WTC11 (cell line): ENCODE measurements around the gene GALNT18. TPM values are rescaled to one million over a fixed set of nuclear protein-coding genes. Genes with fewer than 3 reads are reported as not detected.

Experiments
- ATAC-seq: fragments of 200-7000 bp; cut with Tn5 transposase; 2 replicates; pipeline ENCODE4 v1.10.0; 2021; ENCODE audit warnings: mild to moderate bottlenecking, moderate library complexity
- CTCF ChIA-PET: fragments of 300-600 bp; sonication (Branson Sonifier 250); formaldehyde crosslinking; loops from one replicate; lab custom pipeline; 2021; ENCODE audit warnings: antibody characterized with exemption; lab: Charles Lee
- POLR2A ChIA-PET: fragments of 350-600 bp; sonication (Branson Sonifier 250); formaldehyde crosslinking; loops from one replicate; lab custom pipeline; 2021; ENCODE audit warnings: antibody characterized with exemption; lab: Charles Lee
- DNase-seq: peaks from one replicate; pipeline ENCODE4 v3.0.0; 2021; ENCODE audit warnings: low spot score
- H3K27ac Mint-ChIP-seq: 2 replicates; pipeline ENCODE4 v1.8.0; 2021; ENCODE audit warnings: mixed read lengths
- H3K27me3 Mint-ChIP-seq: 2 replicates; pipeline ENCODE4 v1.8.0; 2021; ENCODE audit warnings: low read depth, mild to moderate bottlenecking, moderate library complexity, mixed read lengths
- H3K36me3 Mint-ChIP-seq: 2 replicates; pipeline ENCODE4 v1.8.0; 2021; ENCODE audit warnings: mixed read lengths
- H3K4me1 Mint-ChIP-seq: 2 replicates; pipeline ENCODE4 v1.8.0; 2022; ENCODE audit warnings: mixed read lengths
- H3K4me3 Mint-ChIP-seq: 2 replicates; pipeline ENCODE4 v1.8.0; 2021; ENCODE audit warnings: mild to moderate bottlenecking, moderate library complexity, mixed read lengths
- H3K9me3 Mint-ChIP-seq: 2 replicates; pipeline ENCODE4 v1.8.0; 2021; ENCODE audit warnings: mixed read lengths
- AR ChIP-seq: fragments of 250-450 bp; sonication (Bioruptor Pico); IDR thresholded peaks from 2 replicates; pipeline ENCODE4 v1.9.0; 2021; ENCODE audit warnings: mild to moderate bottlenecking
- ATF1 ChIP-seq: sonication (generic); formaldehyde crosslinking; IDR thresholded peaks from 2 replicates; pipeline ENCODE4 v1.8.1; 2023; ENCODE audit warnings: mild to moderate bottlenecking, moderate library complexity, missing genetic modification reagents
- ATF3 ChIP-seq: sonication (generic); formaldehyde crosslinking; conservative IDR thresholded peaks from 2 replicates; pipeline ENCODE4 v1.8.1; 2022; ENCODE audit warnings: mild to moderate bottlenecking, missing genetic modification reagents
- E2F1 ChIP-seq: sonication (generic); formaldehyde crosslinking; IDR thresholded peaks from 2 replicates; pipeline ENCODE4 v1.8.0; 2022; ENCODE audit warnings: mild to moderate bottlenecking, missing genetic modification reagents
- ESRRA ChIP-seq: sonication (generic); formaldehyde crosslinking; IDR thresholded peaks from 2 replicates; pipeline ENCODE4 v1.8.1; 2022; ENCODE audit warnings: mild to moderate bottlenecking, missing genetic modification reagents, borderline replicate concordance
- FOXK1 ChIP-seq: sonication (generic); formaldehyde crosslinking; IDR thresholded peaks from 2 replicates; pipeline ENCODE4 v1.8.0; 2022; ENCODE audit warnings: mild to moderate bottlenecking, moderate library complexity, missing genetic modification reagents
- FOXP4 ChIP-seq: sonication (generic); formaldehyde crosslinking; IDR thresholded peaks from 2 replicates; pipeline ENCODE4 v1.8.0; 2022; ENCODE audit warnings: mild to moderate bottlenecking, missing genetic modification reagents
- NR1H2 ChIP-seq: sonication (generic); formaldehyde crosslinking; IDR thresholded peaks from 2 replicates; pipeline ENCODE4 v1.9.0; 2021; ENCODE audit warnings: mild to moderate bottlenecking, moderate library complexity, missing genetic modification reagents
- PREB ChIP-seq: sonication (generic); formaldehyde crosslinking; IDR thresholded peaks from 2 replicates; pipeline ENCODE4 v1.8.1; 2022; ENCODE audit warnings: mild to moderate bottlenecking, missing genetic modification reagents, moderate library complexity, borderline replicate concordance
- SOX15 ChIP-seq: fragments of 250-450 bp; sonication (Bioruptor Pico); IDR thresholded peaks from 2 replicates; pipeline ENCODE4 v1.9.0; 2021; ENCODE audit warnings: mild to moderate bottlenecking
- STAT6 ChIP-seq: sonication (generic); formaldehyde crosslinking; conservative IDR thresholded peaks from 2 replicates; pipeline ENCODE4 v1.8.1; 2023; ENCODE audit warnings: mild to moderate bottlenecking, low read depth, missing genetic modification reagents, moderate library complexity
- ZNF219 ChIP-seq: sonication (generic); formaldehyde crosslinking; IDR thresholded peaks from 2 replicates; pipeline ENCODE4 v1.8.0; 2023; ENCODE audit warnings: missing genetic modification reagents, mild to moderate bottlenecking, borderline replicate concordance
- ZNF281 ChIP-seq: sonication (generic); formaldehyde crosslinking; IDR thresholded peaks from 2 replicates; pipeline ENCODE4 v1.8.0; 2023; ENCODE audit warnings: mild to moderate bottlenecking, missing genetic modification reagents
- ZNF416 ChIP-seq: fragments of 250-450 bp; sonication (Bioruptor Pico); IDR thresholded peaks from 2 replicates; pipeline ENCODE4 v1.9.0; 2021; ENCODE audit warnings: mild to moderate bottlenecking, inconsistent platforms
- ZNF532 ChIP-seq: fragments of 250-450 bp; sonication (Bioruptor Pico); IDR thresholded peaks from 2 replicates; pipeline ENCODE4 v1.9.0; 2021; ENCODE audit warnings: mild to moderate bottlenecking, borderline replicate concordance
- total RNA-seq: library from RNA; stranded (reverse); gene quantifications from 3 replicates; pipeline ENCODE4 v1.2.3, GENCODE V29; 2021

The GALNT18 gene
- total RNA-seq, 1 experiment from 2014 or later = 5.0 TPM

GRCh38 chr11:11334607-11335006, 287.2 kb downstream of the GALNT18 start:
- Mint-ChIP-seq H3K9me3 (0 out of 2 replicates have a peak, but pooled peaks cover 1% of the 10 kb centered on the region), H3K4me3 (no peak overlapping the region), H3K36me3 (no peaks in the 10 kb centered on the region), H3K4me1 (peaks cover 21% of the 10 kb centered on the region), H3K27me3 (no peaks in the 10 kb centered on the region; the same call in 1 of the 2 replicates), H3K27ac (no peak overlapping the region)
- CTCF ChIA-PET = interaction anchor here (1.0 to 1.9 kb wide), 3 partner anchors 8 to 306 kb away, joined by 3 to 11 read pairs (median 5); no protein-coding TSS in a partner anchor
- POLR2A ChIA-PET = no interaction called here
- no peak for DNase-seq
- ATAC-seq = no peak
- no peak for TF ChIP-seq E2F1 (CRISPR knock-in tag)
- TF ChIP-seq ZNF219 (CRISPR knock-in tag) = no peak
- no peak for TF ChIP-seq PREB (CRISPR knock-in tag)
- TF ChIP-seq FOXP4 (CRISPR knock-in tag) = no peak
- TF ChIP-seq AR (CRISPR knock-in tag) = no peak
- no peak for TF ChIP-seq NR1H2 (CRISPR knock-in tag)
- TF ChIP-seq ATF1 (CRISPR knock-in tag) = no peak
- no peak for TF ChIP-seq ZNF532 (CRISPR knock-in tag)
- no peak for TF ChIP-seq SOX15 (CRISPR knock-in tag)
- no peak for TF ChIP-seq ZNF416 (CRISPR knock-in tag)
- no peak for TF ChIP-seq ZNF281 (CRISPR knock-in tag)
- no peak for TF ChIP-seq FOXK1 (CRISPR knock-in tag)
- TF ChIP-seq ATF3 (CRISPR knock-in tag) = no peak
- TF ChIP-seq ESRRA (CRISPR knock-in tag) = no peak
- no peak for TF ChIP-seq STAT6 (CRISPR knock-in tag)
